ENCODE data around the gene ZNF407. TPM values are rescaled to one million over a fixed set of nuclear protein-coding genes. Genes with fewer than 3 reads are reported as not detected.
"Not testable (repeated sequence)": the region's sequence is repeated elsewhere in the genome, so short reads cannot be mapped to it uniquely, and the experiment has no call there.

The ZNF407 gene
- total RNA-seq, 1 experiment from 2014 or later, result 18.1 TPM

- peaks cover 6% of the 10 kb centered on the region; the same call in 1 of the 2 replicates for H3K4me1 ChIP-seq (ENCODE audit: low read length)
- H3K9me2 ChIP-seq (replicated peaks; ENCODE audit: insufficient read depth, low read length), result no peaks in the 10 kb centered on the region
- H3K79me2 ChIP-seq (ENCODE audit: low read length), result no peaks in the 10 kb centered on the region
- no peak overlapping the region for H3K4me2 ChIP-seq (ENCODE audit: low read depth, low read length, poor library complexity, severe bottlenecking)
- no peak overlapping the region for H2AFZ ChIP-seq (ENCODE audit: low read length)
- H3K27ac ChIP-seq (ENCODE audit: low read length), result no peak overlapping the region
- no peak for DNase-seq
- no peaks in the 10 kb centered on the region for H3K27me3 ChIP-seq (ENCODE audit: low read length)
- H3K9ac ChIP-seq (ENCODE audit: low read length), result no peak overlapping the region
- 0 out of 2 replicates have a peak, but pooled peaks cover 5% of the 10 kb centered on the region for H4K20me1 ChIP-seq (ENCODE audit: insufficient read depth, low read depth, low read length)
- no peak overlapping the region for H3K4me3 ChIP-seq (ENCODE audit: low read length)
- no peaks in the 10 kb centered on the region for H3K9me3 ChIP-seq (ENCODE audit: low read length)
- no peaks in the 10 kb centered on the region for H3K36me3 ChIP-seq (ENCODE audit: insufficient read depth, low read length)
These were observed 370.3 kb downstream of the ZNF407 start for GRCh38 chr18:74967979-74968378.

- not testable (repeated sequence) for H3K9ac ChIP-seq (ENCODE audit: low read length); H3K27me3 ChIP-seq (ENCODE audit: low read length); DNase-seq
These were observed 373.7 kb downstream of the ZNF407 start for GRCh38 chr18:74971358-74971757.

GRCh38 chr18:74971776-74972175 lies 374.1 kb downstream of the ZNF407 start:
- H2AFZ ChIP-seq (ENCODE audit: low read length); DNase-seq; H3K4me3 ChIP-seq (ENCODE audit: low read length); H3K27ac ChIP-seq (ENCODE audit: low read length); H3K4me1 ChIP-seq (ENCODE audit: low read length); H3K36me3 ChIP-seq (ENCODE audit: insufficient read depth, low read length); H4K20me1 ChIP-seq (ENCODE audit: insufficient read depth, low read depth, low read length); H3K4me2 ChIP-seq (ENCODE audit: low read depth, low read length, poor library complexity, severe bottlenecking); H3K9me2 ChIP-seq (replicated peaks; ENCODE audit: insufficient read depth, low read length); H3K79me2 ChIP-seq (ENCODE audit: low read length); H3K9ac ChIP-seq (ENCODE audit: low read length); H3K9me3 ChIP-seq (ENCODE audit: low read length); H3K27me3 ChIP-seq (ENCODE audit: low read length): not testable (repeated sequence)

More at GRCh38 chr18:74971358-74971757, 373.7 kb downstream of the ZNF407 start:
- not testable (repeated sequence) for H3K4me1 ChIP-seq (ENCODE audit: low read length); H3K36me3 ChIP-seq (ENCODE audit: insufficient read depth, low read length); H3K9me3 ChIP-seq (ENCODE audit: low read length); H2AFZ ChIP-seq (ENCODE audit: low read length); H3K9me2 ChIP-seq (replicated peaks; ENCODE audit: insufficient read depth, low read length); H3K27ac ChIP-seq (ENCODE audit: low read length); H3K79me2 ChIP-seq (ENCODE audit: low read length); H4K20me1 ChIP-seq (ENCODE audit: insufficient read depth, low read depth, low read length); H3K4me2 ChIP-seq (ENCODE audit: low read depth, low read length, poor library complexity, severe bottlenecking); H3K4me3 ChIP-seq (ENCODE audit: low read length)

- H3K9ac ChIP-seq (ENCODE audit: low read length), result no peak overlapping the region
- H3K36me3 ChIP-seq (ENCODE audit: insufficient read depth, low read length), result no peaks in the 10 kb centered on the region
- H3K4me3 ChIP-seq (ENCODE audit: low read length), result no peak overlapping the region
- H3K27ac ChIP-seq (ENCODE audit: low read length), result no peak overlapping the region
- H3K9me3 ChIP-seq (ENCODE audit: low read length), result no peaks in the 10 kb centered on the region
- no peaks in the 10 kb centered on the region for H3K4me1 ChIP-seq (ENCODE audit: low read length)
- H4K20me1 ChIP-seq (ENCODE audit: insufficient read depth, low read depth, low read length), result 0 out of 2 replicates have a peak, but pooled peaks cover 5% of the 10 kb centered on the region
- H3K4me2 ChIP-seq (ENCODE audit: low read depth, low read length, poor library complexity, severe bottlenecking), result no peak overlapping the region
- no peaks in the 10 kb centered on the region for H3K9me2 ChIP-seq (replicated peaks; ENCODE audit: insufficient read depth, low read length)
- no peak overlapping the region for H2AFZ ChIP-seq (ENCODE audit: low read length)
- H3K27me3 ChIP-seq (ENCODE audit: low read length), result no peaks in the 10 kb centered on the region
- no peak for DNase-seq
- no peaks in the 10 kb centered on the region for H3K79me2 ChIP-seq (ENCODE audit: low read length)
These were observed 374.7 kb downstream of the ZNF407 start for GRCh38 chr18:74972354-74972753.

- Histone ChIP-seq H3K4me3 (ENCODE audit: low read length) (no peak overlapping the region), H4K20me1 (ENCODE audit: insufficient read depth, low read depth, low read length) (no peaks in the 10 kb centered on the region), H3K36me3 (ENCODE audit: insufficient read depth, low read length) (no peaks in the 10 kb centered on the region), H3K4me1 (ENCODE audit: low read length) (no peaks in the 10 kb centered on the region), H3K27ac (ENCODE audit: low read length) (no peak overlapping the region), H3K9me2 (replicated peaks; ENCODE audit: insufficient read depth, low read length) (no peaks in the 10 kb centered on the region), H3K9ac (ENCODE audit: low read length) (no peak overlapping the region), H3K4me2 (ENCODE audit: low read depth, low read length, poor library complexity, severe bottlenecking) (no peak overlapping the region), H2AFZ (ENCODE audit: low read length) (no peak overlapping the region), H3K9me3 (ENCODE audit: low read length) (no peaks in the 10 kb centered on the region), H3K79me2 (ENCODE audit: low read length) (no peaks in the 10 kb centered on the region), H3K27me3 (ENCODE audit: low read length) (no peaks in the 10 kb centered on the region)
- DNase-seq, result no peak
These were observed 377.3 kb downstream of the ZNF407 start for GRCh38 chr18:74975001-74975400.

- no peaks in the 10 kb centered on the region for H3K9me2 ChIP-seq (replicated peaks; ENCODE audit: insufficient read depth, low read length)
- no peak overlapping the region for H3K4me3 ChIP-seq (ENCODE audit: low read length)
- no peak for DNase-seq
- H3K4me1 ChIP-seq (ENCODE audit: low read length), result no peaks in the 10 kb centered on the region
- no peak overlapping the region for H3K4me2 ChIP-seq (ENCODE audit: low read depth, low read length, poor library complexity, severe bottlenecking)
- no peak overlapping the region for H2AFZ ChIP-seq (ENCODE audit: low read length)
- H3K27me3 ChIP-seq (ENCODE audit: low read length), result no peaks in the 10 kb centered on the region
- H3K36me3 ChIP-seq (ENCODE audit: insufficient read depth, low read length), result no peaks in the 10 kb centered on the region
- H4K20me1 ChIP-seq (ENCODE audit: insufficient read depth, low read depth, low read length), result no peaks in the 10 kb centered on the region
- no peak overlapping the region for H3K9ac ChIP-seq (ENCODE audit: low read length)
- no peak overlapping the region for H3K27ac ChIP-seq (ENCODE audit: low read length)
- no peaks in the 10 kb centered on the region for H3K9me3 ChIP-seq (ENCODE audit: low read length)
- H3K79me2 ChIP-seq (ENCODE audit: low read length), result no peaks in the 10 kb centered on the region
These were observed 378.8 kb downstream of the ZNF407 start for GRCh38 chr18:74976331-74976909.

GRCh38 chr18:74977041-74977440 lies 379.4 kb downstream of the ZNF407 start:
- Histone ChIP-seq H3K27me3 (ENCODE audit: low read length) (no peaks in the 10 kb centered on the region), H3K4me3 (ENCODE audit: low read length) (no peak overlapping the region), H3K27ac (ENCODE audit: low read length) (no peak overlapping the region), H2AFZ (ENCODE audit: low read length) (no peak overlapping the region), H4K20me1 (ENCODE audit: insufficient read depth, low read depth, low read length) (no peaks in the 10 kb centered on the region), H3K36me3 (ENCODE audit: insufficient read depth, low read length) (no peaks in the 10 kb centered on the region), H3K9me3 (ENCODE audit: low read length) (no peaks in the 10 kb centered on the region), H3K9me2 (replicated peaks; ENCODE audit: insufficient read depth, low read length) (no peaks in the 10 kb centered on the region), H3K4me2 (ENCODE audit: low read depth, low read length, poor library complexity, severe bottlenecking) (no peak overlapping the region), H3K79me2 (ENCODE audit: low read length) (no peaks in the 10 kb centered on the region), H3K4me1 (ENCODE audit: low read length) (no peaks in the 10 kb centered on the region), H3K9ac (ENCODE audit: low read length) (no peak overlapping the region)
- no peak for DNase-seq

- H4K20me1 ChIP-seq (ENCODE audit: insufficient read depth, low read depth, low read length), result no peaks in the 10 kb centered on the region
- no peak overlapping the region for H3K27ac ChIP-seq (ENCODE audit: low read length)
- no peak overlapping the region for H3K9ac ChIP-seq (ENCODE audit: low read length)
These were observed 383.0 kb downstream of the ZNF407 start for GRCh38 chr18:74980669-74981068.

More at GRCh38 chr18:74980669-74981068, 383.0 kb downstream of the ZNF407 start:
- H3K9me2 ChIP-seq (replicated peaks; ENCODE audit: insufficient read depth, low read length), result no peaks in the 10 kb centered on the region
- no peaks in the 10 kb centered on the region for H3K27me3 ChIP-seq (ENCODE audit: low read length)
- no peaks in the 10 kb centered on the region for H3K79me2 ChIP-seq (ENCODE audit: low read length)
- no peak overlapping the region for H3K4me3 ChIP-seq (ENCODE audit: low read length)
- no peak overlapping the region for H3K4me2 ChIP-seq (ENCODE audit: low read depth, low read length, poor library complexity, severe bottlenecking)
- H3K9me3 ChIP-seq (ENCODE audit: low read length), result no peaks in the 10 kb centered on the region
- H2AFZ ChIP-seq (ENCODE audit: low read length), result no peak overlapping the region
- H3K4me1 ChIP-seq (ENCODE audit: low read length), result no peaks in the 10 kb centered on the region
- no peak for DNase-seq
- no peaks in the 10 kb centered on the region for H3K36me3 ChIP-seq (ENCODE audit: insufficient read depth, low read length)

All from Karpas-422 (cell line).